ENCODE data around the gene HNRNPM. TPM values are rescaled to one million over a fixed set of nuclear protein-coding genes. Genes with fewer than 3 reads are reported as not detected.
"Not testable (repeated sequence)": the region's sequence is repeated elsewhere in the genome, so short reads cannot be mapped to it uniquely, and the experiment has no call there.

The HNRNPM gene
- total RNA-seq, 2 experiments from 2014 or later: 90.0 to 280 TPM

GRCh38 chr19:8513687-8514504 is 69.1 kb downstream of the HNRNPM start, which contains the start of gene ZNF414:
TSS of gene ZNF414 (minus strand) at chr19:8514167. CDS start at chr19:8514046, 121 bp downstream.
- Histone ChIP-seq H3K27ac (ENCODE audit: low read depth, low read length, poor library complexity, severe bottlenecking) (peak within 1 kb of the TSS; percentile 65), H3K9me2 (ENCODE audit: insufficient read depth, low read length) (no peaks in the 10 kb centered on the region), H2AFZ (ENCODE audit: low read length) (peak within 1 kb of the TSS; percentile 73), H3K4me1 (ENCODE audit: insufficient read depth, low read length, poor library complexity, severe bottlenecking) (peaks cover 28% of the 10 kb centered on the region), H3K9me3 (ENCODE audit: low read length) (no peaks in the 10 kb centered on the region), H3K79me2 (ENCODE audit: insufficient read depth, low read depth, low read length) (no peaks in the 10 kb centered on the region; the same call in 1 of the 2 replicates), H3K4me3 (ENCODE audit: low read depth, low read length, poor library complexity, severe bottlenecking) (peak within 1 kb of the TSS; percentile 69), H3K36me3 (ENCODE audit: insufficient read depth, low read length) (peaks cover 9% of the 10 kb centered on the region), H4K20me1 (ENCODE audit: insufficient read depth, low read length) (no peaks in the 10 kb centered on the region), H3K4me2 (ENCODE audit: low read length) (peak within 1 kb of the TSS; percentile 74)
- TF ChIP-seq CTCF (conservative IDR thresholded peaks at IDR 0.05; ENCODE audit: low read length): no peak
- no peak for TF ChIP-seq EZH2phosphoT487 (IDR thresholded peaks at IDR 0.05; ENCODE audit: borderline replicate concordance, low read depth, low read length)
- DNase-seq (ENCODE audit: low spot score): peak; percentile 96
- intact Hi-C loops (cut with micrococcal nuclease; ENCODE audit: unreplicated experiment): loop anchor here (5.0 kb wide), 2 partner anchors 68 to 507 kb away; partner anchors contain the start of gene ELAVL1
- CTCF ChIA-PET (ENCODE audit: unreplicated experiment): interaction anchor here (1.1 to 1.3 kb wide), 2 partner anchors 66 to 101 kb away, joined by 3 to 8 read pairs; partner anchors contain the start of gene MARCHF2
- POLR2A ChIA-PET: interaction anchor here (0.5 to 1.9 kb wide), 9 partner anchors 9 to 653 kb away, joined by 3 to 14 read pairs (median 3); no protein-coding TSS in a partner anchor
- TSS peak; percentile 83 for BruUV-seq (replicated peaks)

GRCh38 chr19:8514505-8515009 is 69.8 kb downstream of the HNRNPM start:
- H3K27ac ChIP-seq (ENCODE audit: low read depth, low read length, poor library complexity, severe bottlenecking): peak overlapping the region; percentile 65
- H3K4me2 ChIP-seq (ENCODE audit: low read length): peak overlapping the region; percentile 74
- not testable (repeated sequence) for H4K20me1 ChIP-seq (ENCODE audit: insufficient read depth, low read length); H3K79me2 ChIP-seq (ENCODE audit: insufficient read depth, low read depth, low read length); DNase-seq (ENCODE audit: low spot score); H3K9me3 ChIP-seq (ENCODE audit: low read length); H3K9me2 ChIP-seq (ENCODE audit: insufficient read depth, low read length); H3K36me3 ChIP-seq (ENCODE audit: insufficient read depth, low read length)
- H3K4me1 ChIP-seq (ENCODE audit: insufficient read depth, low read length, poor library complexity, severe bottlenecking): peaks cover 28% of the 10 kb centered on the region
- CTCF ChIA-PET (ENCODE audit: unreplicated experiment): interaction anchor here (1.1 to 1.3 kb wide), 2 partner anchors 65 to 101 kb away, joined by 3 to 8 read pairs; partner anchors contain the start of gene MARCHF2
- H2AFZ ChIP-seq (ENCODE audit: low read length): peak overlapping the region; percentile 73; the same call in 1 of the 2 replicates
- BruUV-seq (replicated peaks): TSS peak; percentile 94
- H3K4me3 ChIP-seq (ENCODE audit: low read depth, low read length, poor library complexity, severe bottlenecking): peak overlapping the region; percentile 69
- intact Hi-C loops (cut with micrococcal nuclease; ENCODE audit: unreplicated experiment): loop anchor here (5.0 kb wide), 2 partner anchors 68 to 507 kb away; partner anchors contain the start of gene ELAVL1
- POLR2A ChIA-PET: interaction anchor here (0.6 to 1.2 kb wide), 4 partner anchors 9 to 654 kb away, joined by 3 to 5 read pairs (median 3); no protein-coding TSS in a partner anchor

- Histone ChIP-seq H3K4me1 (ENCODE audit: insufficient read depth, low read length, poor library complexity, severe bottlenecking) (peaks cover 28% of the 10 kb centered on the region), H4K20me1 (ENCODE audit: insufficient read depth, low read length) (no peaks in the 10 kb centered on the region), H3K4me2 (ENCODE audit: low read length) (no peak overlapping the region), H2AFZ (ENCODE audit: low read length) (no peak overlapping the region), H3K79me2 (ENCODE audit: insufficient read depth, low read depth, low read length) (no peaks in the 10 kb centered on the region; the same call in 1 of the 2 replicates), H3K9me3 (ENCODE audit: low read length) (no peaks in the 10 kb centered on the region), H3K36me3 (ENCODE audit: insufficient read depth, low read length) (peaks cover 9% of the 10 kb centered on the region), H3K9me2 (ENCODE audit: insufficient read depth, low read length) (no peaks in the 10 kb centered on the region), H3K4me3 (ENCODE audit: low read depth, low read length, poor library complexity, severe bottlenecking) (no peak overlapping the region), H3K27ac (ENCODE audit: low read depth, low read length, poor library complexity, severe bottlenecking) (no peak overlapping the region)
- DNase-seq (ENCODE audit: low spot score): no peak
- BruUV-seq (replicated peaks): no TSS peak
- intact Hi-C loops (cut with micrococcal nuclease; ENCODE audit: unreplicated experiment): no loop called here
- no peak for TF ChIP-seq EZH2phosphoT487 (IDR thresholded peaks at IDR 0.05; ENCODE audit: borderline replicate concordance, low read depth, low read length)
- no peak for TF ChIP-seq CTCF (conservative IDR thresholded peaks at IDR 0.05; ENCODE audit: low read length)
- CTCF ChIA-PET (ENCODE audit: unreplicated experiment): no interaction called here
- POLR2A ChIA-PET: no interaction called here
These were observed 70.5 kb downstream of the HNRNPM start for GRCh38 chr19:8515317-8515716.
